GM19395 (cell line): ENCODE measurements around the gene RNF103.

Source experiments
- ATAC-seq: cut with Tn5 transposase; IDR thresholded peaks from one replicate; pipeline ENCODE4 v1.9.1; 2021; ENCODE audit warnings: mild to moderate bottlenecking, moderate library complexity; ENCODE audit not compliant: unreplicated experiment

RNF103 gene

GRCh38 chr2:86577817-86578456 lies 45.7 kb downstream of the RNF103 start:
- ATAC-seq = no peak

DNA sequence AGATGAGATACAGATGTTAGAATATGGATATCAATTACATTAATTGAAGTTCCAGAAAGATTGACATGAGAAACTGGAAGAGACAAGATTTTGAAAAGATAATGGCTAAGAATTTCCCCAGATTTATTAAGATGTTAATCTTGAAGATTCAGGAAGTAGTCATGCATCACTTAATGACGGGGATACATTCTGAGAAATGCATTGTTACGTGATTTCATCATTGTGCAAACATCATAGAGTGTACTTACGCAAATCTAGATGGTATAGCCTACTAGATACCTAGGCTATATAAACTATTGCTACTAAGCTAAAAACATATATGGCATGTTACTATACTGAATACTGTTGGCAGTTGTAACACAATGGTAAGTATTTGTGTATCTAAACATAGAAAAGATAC lies 53.6 kb downstream of the RNF103 start:
- ATAC-seq = no peak

- no peak for ATAC-seq
Observed at GRCh38 chr2:86566821-86567190, 56.9 kb downstream of the RNF103 start.

DNA sequence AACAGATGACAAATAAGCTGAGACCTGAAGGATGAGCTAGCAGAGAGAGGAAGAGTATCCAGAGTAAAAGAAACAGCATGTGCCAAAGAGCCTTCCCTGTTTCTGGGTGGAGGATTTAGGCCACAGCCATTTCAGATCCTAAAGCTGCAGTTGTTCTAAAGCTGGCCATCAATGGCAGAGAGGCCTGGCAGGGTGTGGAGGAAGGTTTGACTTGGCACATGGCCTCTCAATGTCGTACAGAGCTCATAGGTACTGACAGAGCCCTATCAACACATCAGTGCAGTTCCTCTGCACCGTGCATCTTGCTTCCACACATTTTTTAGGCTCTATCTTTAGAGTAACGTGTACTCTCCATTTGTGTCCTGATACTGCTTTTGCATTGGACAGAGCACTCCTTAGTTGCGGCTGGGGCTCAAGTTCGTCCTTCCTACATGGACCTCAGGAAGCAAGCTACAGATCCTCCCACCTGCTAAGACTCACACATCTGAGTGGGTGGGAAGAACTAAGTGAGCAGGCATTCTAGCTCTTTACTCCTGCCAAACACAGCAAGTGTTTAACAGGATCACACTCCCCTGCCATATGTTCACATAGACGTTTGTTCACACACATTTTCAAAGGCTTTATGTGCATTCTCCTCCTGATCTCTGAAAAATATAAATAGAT lies 57.4 kb downstream of the RNF103 start:
- no peak for ATAC-seq

DNA sequence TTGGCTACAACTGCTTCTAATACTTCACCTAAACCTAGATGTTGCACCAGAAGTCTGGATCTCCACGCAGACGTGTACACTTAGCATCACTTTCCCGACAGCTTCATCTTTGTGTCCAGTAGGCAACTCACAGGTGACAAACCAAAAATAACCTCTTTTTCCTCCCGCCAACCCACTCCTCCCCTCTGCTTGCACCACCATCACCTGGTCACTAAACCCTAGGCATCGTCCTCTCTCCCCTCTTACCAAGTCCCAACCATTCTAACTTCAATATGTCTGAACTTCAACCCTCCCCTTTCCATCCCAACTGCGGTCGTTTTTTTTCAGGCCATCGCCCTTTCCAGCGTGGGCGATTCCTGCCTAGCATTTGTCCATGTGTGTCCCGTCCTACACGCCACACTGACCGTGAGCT lies 60.0 kb downstream of the RNF103 start:
- no peak for ATAC-seq

DNA sequence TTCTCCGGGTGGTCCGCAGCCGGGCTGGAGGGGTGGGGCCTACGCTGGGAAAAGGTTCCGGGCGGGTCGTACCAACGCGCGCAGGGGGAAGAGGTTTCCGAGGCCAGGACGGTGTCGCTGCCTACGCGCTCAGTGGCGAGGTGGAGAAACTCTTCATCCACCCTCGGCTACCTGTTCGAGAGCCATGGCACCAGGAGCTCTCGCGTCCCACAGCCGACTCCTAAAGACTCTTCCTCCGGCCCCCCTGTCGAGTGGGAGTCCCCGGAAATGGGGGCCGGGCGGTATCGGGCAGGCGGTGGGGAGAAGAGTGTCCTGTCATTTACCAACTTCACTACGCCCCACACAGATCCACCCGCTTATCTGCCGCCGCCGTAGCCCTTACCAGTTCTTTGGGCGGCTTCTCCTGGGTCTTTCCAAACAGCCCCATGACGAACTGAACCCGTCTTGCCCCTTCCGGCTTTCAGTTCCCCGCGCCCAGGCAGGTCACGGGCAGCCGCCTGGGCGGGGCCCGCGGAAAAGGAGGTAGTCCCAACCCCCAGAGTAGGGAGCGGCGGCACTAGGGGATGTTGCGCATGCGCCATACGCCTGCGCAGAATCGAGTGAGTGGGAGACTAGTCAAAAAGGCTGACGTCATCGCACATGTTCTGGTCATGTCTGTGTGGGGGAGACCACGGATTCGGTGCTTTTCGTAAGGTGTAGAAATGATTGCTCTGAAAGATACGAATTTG lies 60.6 kb downstream of the RNF103 start, which contains the start of gene CHMP3:
TSS of gene CHMP3 (minus strand) at position 522 of the 728 bp plus-strand sequence. CDS start at position 427, 95 bp downstream.
- ATAC-seq = peak; percentile 92

DNA sequence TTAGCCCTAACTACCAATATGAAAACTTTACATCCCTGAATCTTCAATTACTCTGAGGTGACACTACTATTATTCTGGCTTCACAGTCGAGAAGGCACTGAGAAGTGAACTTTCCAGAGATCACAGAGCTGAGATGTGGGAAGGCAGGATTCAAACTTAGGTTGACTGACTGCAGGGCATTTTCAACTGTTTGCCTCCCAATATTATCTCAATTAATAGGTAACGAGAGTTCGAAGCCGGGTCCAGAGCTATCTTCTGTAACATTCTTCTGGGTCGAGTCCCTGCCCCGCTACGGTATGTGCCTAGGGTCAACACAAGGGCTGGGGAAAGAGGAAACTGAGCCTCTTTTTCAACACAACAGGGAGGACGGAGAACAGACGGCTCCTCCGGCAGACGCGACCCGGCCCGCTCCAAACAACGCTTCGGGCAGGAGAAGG lies 61.2 kb downstream of the RNF103 start:
- ATAC-seq = peak; percentile 17

DNA sequence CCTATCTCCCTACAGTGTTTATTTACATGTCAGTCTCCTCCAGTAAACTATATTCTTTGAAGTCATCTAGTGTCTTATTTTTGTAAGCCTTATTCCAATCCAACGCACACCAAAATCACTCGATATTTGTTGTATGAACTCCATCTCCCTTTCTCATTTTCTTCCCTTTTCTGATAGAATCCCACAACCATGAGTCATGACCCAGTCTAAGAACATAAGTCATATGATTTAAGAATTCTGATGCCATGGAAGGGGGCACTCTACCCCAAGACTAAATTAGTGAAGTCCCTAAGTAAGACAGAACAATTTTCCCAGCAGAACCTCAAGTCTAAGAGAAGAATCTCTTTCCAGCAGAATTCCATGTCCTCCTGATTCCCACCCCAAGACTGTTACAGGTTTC lies 65.8 kb downstream of the RNF103 start:
- ATAC-seq = no peak

DNA sequence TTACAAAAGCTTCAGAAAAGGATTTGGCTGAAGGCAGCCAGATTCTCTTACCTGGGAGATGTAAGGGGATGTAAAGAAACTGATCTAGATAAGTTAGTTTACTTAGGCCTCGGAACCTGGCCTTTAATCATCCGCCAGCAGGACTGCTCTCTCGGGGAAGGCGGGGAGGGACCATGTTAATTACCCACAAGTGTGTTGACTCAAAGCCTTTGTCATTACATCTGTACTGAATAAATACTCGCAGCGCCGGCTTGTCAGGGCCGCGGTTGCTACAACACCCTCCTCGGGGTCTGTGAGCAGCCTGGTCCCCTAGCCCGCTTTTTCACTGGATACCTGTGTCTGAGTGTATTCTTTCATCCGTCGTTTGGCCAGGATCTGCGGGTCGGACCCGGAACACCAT lies 67.2 kb downstream of the RNF103 start:
- ATAC-seq = no peak
